ENCODE measurements around the gene AMH.
A peak's percentile ranks its signal among the peaks of the same experiment; 100 is the strongest.

AMH gene

DNA sequence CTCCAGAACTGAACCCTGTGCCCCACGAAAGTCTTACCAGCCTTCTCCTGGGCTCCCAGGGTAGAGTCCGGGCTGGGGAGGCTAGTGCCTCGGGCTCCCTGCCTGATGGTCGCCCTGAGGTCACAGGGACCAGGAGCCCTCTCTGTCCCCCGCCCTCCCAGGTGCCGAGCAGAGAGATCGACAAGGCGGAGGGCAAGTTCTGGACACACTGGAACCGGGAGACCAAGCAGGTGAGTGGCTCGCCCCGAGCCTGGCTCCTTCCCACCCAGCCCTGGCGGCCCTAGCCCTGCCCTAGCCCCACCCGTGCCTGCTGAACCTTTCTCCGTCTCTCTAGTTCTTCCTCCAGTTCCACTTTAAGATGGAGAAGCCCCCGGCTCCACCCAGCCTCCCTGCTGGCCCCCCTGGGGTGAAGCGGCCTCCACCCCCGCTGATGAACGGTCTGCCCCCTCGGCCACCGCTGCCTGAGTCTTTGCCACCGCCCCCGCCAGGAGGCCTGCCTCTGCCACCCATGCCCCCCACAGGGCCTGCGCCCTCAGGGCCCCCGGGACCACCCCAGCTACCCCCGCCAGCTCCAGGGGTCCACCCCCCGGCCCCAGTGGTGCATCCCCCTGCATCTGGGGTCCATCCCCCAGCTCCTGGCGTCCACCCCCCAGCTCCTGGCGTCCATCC is 1.6 kb upstream of the AMH start:
- FAIRE-seq = no peak
- no peak for DNase-seq (ENCODE audit: insufficient read length, low spot score)
- TF ChIP-seq TAF1 (IDR thresholded peaks at IDR 0.05; ENCODE audit: low read depth, low read length) = no peak
- TF ChIP-seq PAX5 (IDR thresholded peaks at IDR 0.05; ENCODE audit: insufficient read depth, low read length, severe bottlenecking) = no peak
- TF ChIP-seq SPI1 (IDR thresholded peaks at IDR 0.05; ENCODE audit: low read depth, low read length) = no peak
- no peak for TF ChIP-seq POU2F2 (IDR thresholded peaks at IDR 0.05; ENCODE audit: low read depth, low read length)
- no peak for TF ChIP-seq POLR2AphosphoS5 (IDR thresholded peaks at IDR 0.05; ENCODE audit: low read depth, low read length)

DNA sequence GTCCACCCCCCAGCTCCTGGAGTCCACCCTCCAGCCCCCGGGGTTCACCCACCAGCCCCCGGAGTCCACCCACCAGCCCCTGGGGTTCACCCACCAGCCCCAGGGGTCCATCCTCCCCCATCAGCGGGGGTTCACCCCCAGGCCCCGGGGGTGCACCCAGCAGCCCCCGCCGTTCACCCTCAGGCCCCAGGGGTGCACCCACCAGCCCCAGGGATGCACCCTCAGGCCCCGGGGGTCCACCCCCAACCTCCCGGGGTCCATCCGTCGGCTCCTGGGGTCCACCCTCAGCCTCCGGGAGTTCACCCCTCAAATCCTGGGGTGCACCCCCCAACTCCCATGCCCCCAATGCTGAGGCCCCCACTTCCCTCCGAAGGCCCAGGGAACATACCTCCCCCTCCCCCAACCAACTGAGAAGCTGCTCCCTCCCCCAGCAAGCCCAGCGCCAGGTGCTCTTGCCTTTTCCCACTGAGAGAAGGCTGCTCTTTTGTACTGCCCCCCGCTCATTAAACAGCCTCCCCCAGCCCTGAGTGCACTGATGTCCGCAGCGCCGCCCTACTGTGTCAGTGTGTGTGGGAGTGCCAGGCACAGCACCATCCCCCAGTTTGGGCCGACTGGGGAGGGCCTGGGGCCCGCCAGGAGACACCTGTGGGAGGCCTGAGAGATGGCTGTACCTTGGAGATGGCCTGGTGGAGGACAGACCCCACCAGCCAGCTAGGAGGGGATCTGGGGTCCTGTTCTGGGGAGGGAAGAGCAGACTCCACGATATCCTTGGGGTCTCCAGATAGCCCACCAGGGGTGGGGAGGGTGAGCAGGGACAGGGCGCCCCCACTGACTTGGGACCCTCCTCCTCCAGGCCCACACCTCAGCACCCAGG is 750 bp upstream of the AMH start:
- TF ChIP-seq POLR2AphosphoS5 (IDR thresholded peaks at IDR 0.05; ENCODE audit: low read depth, low read length) = no peak
- no peak for TF ChIP-seq SPI1 (IDR thresholded peaks at IDR 0.05; ENCODE audit: low read depth, low read length)
- TF ChIP-seq PAX5 (IDR thresholded peaks at IDR 0.05; ENCODE audit: insufficient read depth, low read length, severe bottlenecking) = no peak
- no peak for TF ChIP-seq TAF1 (IDR thresholded peaks at IDR 0.05; ENCODE audit: low read depth, low read length)
- no peak for TF ChIP-seq POLR2A (IDR thresholded peaks at IDR 0.05; ENCODE audit: low read depth, low read length)
- TF ChIP-seq POU2F2 (IDR thresholded peaks at IDR 0.05; ENCODE audit: low read depth, low read length) = no peak
- DNase-seq (ENCODE audit: insufficient read length, low spot score) (no peak), FAIRE-seq (no peak)

GRCh38 chr19:2249880-2250765 is 1.0 kb downstream of the AMH start:
- TF ChIP-seq SPI1 (IDR thresholded peaks at IDR 0.05; ENCODE audit: low read depth, low read length) (no peak), POU2F2 (IDR thresholded peaks at IDR 0.05; ENCODE audit: low read depth, low read length) (peak; percentile 35; the same call in 1 of the 2 replicates)
- no peak for FAIRE-seq
- no peak for DNase-seq (ENCODE audit: insufficient read length, low spot score)

DNA sequence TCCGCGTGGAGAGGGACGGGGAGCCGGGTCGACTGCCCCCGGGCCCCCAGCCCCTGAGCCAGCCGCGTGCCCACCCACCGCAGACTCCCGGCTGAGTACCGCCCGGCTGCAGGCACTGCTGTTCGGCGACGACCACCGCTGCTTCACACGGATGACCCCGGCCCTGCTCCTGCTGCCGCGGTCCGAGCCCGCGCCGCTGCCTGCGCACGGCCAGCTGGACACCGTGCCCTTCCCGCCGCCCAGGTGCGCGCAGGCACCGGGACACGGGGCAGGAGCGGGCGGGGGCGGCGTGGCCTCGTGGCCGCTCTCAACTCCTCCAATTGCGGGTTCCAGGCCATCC is 1.6 kb downstream of the AMH start:
- DNase-seq (ENCODE audit: insufficient read length, low spot score) (no peak), FAIRE-seq (no peak)
- no peak for TF ChIP-seq POU2F2 (IDR thresholded peaks at IDR 0.05; ENCODE audit: low read depth, low read length)
- no peak for TF ChIP-seq PAX5 (IDR thresholded peaks at IDR 0.05; ENCODE audit: insufficient read depth, low read length, severe bottlenecking)
- no peak for TF ChIP-seq TAF1 (IDR thresholded peaks at IDR 0.05; ENCODE audit: low read depth, low read length)
- TF ChIP-seq SPI1 (IDR thresholded peaks at IDR 0.05; ENCODE audit: low read depth, low read length) = no peak

DNA sequence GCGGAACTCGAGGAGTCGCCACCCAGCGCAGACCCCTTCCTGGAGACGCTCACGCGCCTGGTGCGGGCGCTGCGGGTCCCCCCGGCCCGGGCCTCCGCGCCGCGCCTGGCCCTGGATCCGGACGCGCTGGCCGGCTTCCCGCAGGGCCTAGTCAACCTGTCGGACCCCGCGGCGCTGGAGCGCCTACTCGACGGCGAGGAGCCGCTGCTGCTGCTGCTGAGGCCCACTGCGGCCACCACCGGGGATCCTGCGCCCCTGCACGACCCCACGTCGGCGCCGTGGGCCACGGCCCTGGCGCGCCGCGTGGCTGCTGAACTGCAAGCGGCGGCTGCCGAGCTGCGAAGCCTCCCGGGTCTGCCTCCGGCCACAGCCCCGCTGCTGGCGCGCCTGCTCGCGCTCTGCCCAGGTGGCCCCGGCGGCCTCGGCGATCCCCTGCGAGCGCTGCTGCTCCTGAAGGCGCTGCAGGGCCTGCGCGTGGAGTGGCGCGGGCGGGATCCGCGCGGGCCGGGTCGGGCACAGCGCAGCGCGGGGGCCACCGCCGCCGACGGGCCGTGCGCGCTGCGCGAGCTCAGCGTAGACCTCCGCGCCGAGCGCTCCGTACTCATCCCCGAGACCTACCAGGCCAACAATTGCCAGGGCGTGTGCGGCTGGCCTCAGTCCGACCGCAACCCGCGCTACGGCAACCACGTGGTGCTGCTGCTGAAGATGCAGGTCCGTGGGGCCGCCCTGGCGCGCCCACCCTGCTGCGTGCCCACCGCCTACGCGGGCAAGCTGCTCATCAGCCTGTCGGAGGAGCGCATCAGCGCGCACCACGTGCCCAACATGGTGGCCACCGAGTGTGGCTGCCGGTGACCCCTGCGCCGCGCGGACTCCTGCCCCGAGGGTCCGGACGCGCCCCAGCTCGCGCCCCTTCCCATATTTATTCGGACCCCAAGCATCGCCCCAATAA is 2.3 kb downstream of the AMH start:
- DNase-seq (ENCODE audit: insufficient read length, low spot score) (no peak), FAIRE-seq (no peak)
- TF ChIP-seq POLR2A (IDR thresholded peaks at IDR 0.05; ENCODE audit: low read depth, low read length) (no peak), POU2F2 (IDR thresholded peaks at IDR 0.05; ENCODE audit: low read depth, low read length) (no peak), POLR2AphosphoS5 (IDR thresholded peaks at IDR 0.05; ENCODE audit: low read depth, low read length) (no peak), TAF1 (IDR thresholded peaks at IDR 0.05; ENCODE audit: low read depth, low read length) (no peak)

DNA sequence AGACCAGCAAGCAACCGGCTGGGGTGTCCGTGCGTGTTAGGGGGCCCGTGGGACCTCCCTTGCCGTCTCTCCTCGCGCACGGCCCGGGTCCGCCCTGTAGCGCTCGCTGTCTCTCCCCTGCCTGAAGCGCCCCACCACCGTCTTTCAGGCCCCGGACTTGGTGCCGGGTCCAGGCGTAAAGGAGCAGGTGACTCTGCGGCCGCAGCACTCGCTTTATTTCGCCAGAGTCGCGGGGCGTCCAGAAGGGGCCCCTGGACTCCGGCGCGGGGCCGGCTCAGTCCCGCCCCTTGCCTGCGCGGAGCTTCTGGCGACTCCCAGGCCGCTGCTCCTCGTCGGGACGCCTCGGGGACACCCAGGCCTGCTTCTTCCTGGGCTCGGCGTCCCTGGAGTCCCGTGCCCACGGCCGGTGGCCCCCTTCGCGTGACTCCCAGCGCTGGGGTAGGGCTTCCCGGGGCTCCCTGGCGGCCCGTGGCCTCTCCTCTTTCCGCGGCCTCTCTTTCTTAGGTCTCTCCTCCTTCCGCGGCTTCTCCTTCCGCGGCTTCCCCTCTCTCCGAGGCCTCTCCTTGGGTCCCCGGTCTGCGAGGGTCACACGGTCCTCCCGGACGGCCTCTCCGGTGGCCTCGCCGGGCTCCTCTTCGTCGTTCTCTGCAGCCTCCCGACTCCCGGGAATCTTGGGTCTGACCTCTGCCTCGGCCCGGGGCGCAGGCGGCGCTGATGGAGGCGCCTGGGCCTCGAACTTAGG is 3.1 kb downstream of the AMH start:
- DNase-seq (ENCODE audit: insufficient read length, low spot score) = no peak
- FAIRE-seq = peak; percentile 31
- TF ChIP-seq POLR2AphosphoS5 (IDR thresholded peaks at IDR 0.05; ENCODE audit: low read depth, low read length) (no peak), TAF1 (IDR thresholded peaks at IDR 0.05; ENCODE audit: low read depth, low read length) (no peak), PAX5 (IDR thresholded peaks at IDR 0.05; ENCODE audit: insufficient read depth, low read length, severe bottlenecking) (no peak), POU2F2 (IDR thresholded peaks at IDR 0.05; ENCODE audit: low read depth, low read length) (no peak), POLR2A (IDR thresholded peaks at IDR 0.05; ENCODE audit: low read depth, low read length) (no peak), SPI1 (IDR thresholded peaks at IDR 0.05; ENCODE audit: low read depth, low read length) (no peak)

DNA sequence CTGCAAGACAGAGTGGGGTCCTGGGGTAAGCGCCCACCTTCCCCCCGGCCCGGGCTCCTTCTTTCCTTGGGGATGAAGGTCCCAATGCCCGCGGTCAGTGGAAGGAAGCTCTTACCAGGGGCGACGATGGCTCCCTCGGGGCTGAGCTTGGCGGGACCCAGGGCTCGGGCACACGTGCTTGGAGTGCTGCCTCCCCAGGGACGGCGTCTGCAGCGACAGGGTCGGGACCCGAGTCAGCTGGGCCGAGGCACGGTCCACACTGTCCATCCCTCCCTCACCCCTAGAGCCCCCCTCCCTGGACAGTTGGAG is 3.6 kb downstream of the AMH start:
- no peak for FAIRE-seq
- no peak for DNase-seq (ENCODE audit: insufficient read length, low spot score)
- TF ChIP-seq POU2F2 (IDR thresholded peaks at IDR 0.05; ENCODE audit: low read depth, low read length) (no peak), POLR2AphosphoS5 (IDR thresholded peaks at IDR 0.05; ENCODE audit: low read depth, low read length) (no peak), TAF1 (IDR thresholded peaks at IDR 0.05; ENCODE audit: low read depth, low read length) (no peak), PAX5 (IDR thresholded peaks at IDR 0.05; ENCODE audit: insufficient read depth, low read length, severe bottlenecking) (no peak), POLR2A (IDR thresholded peaks at IDR 0.05; ENCODE audit: low read depth, low read length) (no peak), SPI1 (IDR thresholded peaks at IDR 0.05; ENCODE audit: low read depth, low read length) (no peak)
